ENCODE data around the gene KCNIP4.
"Not testable (repeated sequence)": the region's sequence is repeated elsewhere in the genome, so short reads cannot be mapped to it uniquely, and the experiment has no call there.

Gene KCNIP4

DNA sequence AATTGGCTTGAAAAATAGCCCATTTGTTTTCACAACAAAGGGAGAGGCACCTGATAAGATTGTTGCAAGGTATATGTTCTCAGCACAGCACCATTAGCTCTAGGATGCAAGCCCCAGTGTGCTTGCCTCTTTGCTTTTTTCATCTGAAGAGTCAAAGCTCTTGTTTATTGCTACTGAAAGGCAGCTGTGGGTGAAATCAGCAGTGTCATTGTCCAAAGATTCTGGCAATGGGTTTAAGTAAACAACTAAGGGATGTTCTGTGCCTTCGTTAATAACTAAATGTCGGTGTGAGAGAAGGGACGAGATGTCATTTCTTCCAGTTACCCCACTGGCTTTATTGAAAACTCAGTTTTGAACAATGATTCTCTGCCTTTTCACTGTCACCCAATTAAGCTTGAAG is 567.7 kb downstream of the KCNIP4 start:
- in situ Hi-C loops (cut with MboI; ENCODE audit: low sequenced_read_pairs): no loop called here

DNA sequence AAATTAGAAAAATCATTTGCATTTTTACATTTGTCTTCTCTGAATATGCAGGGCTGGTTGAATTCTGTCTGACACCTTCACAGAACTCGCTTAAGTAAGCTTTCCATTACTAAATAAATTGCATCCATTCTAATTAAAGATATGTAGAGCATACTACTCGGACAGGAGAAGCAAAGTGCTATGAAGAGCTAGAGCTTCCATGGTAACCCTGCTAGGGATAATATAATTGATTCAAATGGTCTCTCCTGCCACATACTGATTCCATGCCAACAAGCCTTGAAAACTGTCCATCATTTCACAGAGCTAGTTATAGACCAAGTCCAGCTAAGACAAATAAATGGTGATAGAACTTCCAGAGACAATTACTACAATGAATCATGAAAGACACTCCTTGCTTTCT is 571.5 kb downstream of the KCNIP4 start:
- in situ Hi-C loops (cut with MboI; ENCODE audit: low sequenced_read_pairs): no loop called here

DNA sequence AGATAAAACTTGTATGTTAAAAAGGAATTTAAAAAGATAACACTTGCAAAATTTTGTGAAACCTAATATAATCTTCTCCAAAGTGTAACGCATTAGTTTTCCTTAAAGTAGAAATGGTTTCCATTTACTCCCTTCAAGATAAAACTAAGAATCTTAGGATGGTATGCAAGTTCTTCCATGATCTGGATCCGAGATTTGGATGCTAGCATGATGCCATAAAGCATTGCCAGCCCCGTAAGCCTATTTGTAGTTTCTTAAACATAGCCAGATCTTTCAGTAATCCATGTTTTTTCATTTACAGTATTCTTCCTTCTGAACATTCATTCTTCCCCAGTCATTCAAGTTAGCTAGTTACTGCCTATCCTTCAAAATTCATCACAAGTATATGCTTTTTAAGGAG is 572.4 kb downstream of the KCNIP4 start:
- in situ Hi-C loops (cut with MboI; ENCODE audit: low sequenced_read_pairs): no loop called here

DNA sequence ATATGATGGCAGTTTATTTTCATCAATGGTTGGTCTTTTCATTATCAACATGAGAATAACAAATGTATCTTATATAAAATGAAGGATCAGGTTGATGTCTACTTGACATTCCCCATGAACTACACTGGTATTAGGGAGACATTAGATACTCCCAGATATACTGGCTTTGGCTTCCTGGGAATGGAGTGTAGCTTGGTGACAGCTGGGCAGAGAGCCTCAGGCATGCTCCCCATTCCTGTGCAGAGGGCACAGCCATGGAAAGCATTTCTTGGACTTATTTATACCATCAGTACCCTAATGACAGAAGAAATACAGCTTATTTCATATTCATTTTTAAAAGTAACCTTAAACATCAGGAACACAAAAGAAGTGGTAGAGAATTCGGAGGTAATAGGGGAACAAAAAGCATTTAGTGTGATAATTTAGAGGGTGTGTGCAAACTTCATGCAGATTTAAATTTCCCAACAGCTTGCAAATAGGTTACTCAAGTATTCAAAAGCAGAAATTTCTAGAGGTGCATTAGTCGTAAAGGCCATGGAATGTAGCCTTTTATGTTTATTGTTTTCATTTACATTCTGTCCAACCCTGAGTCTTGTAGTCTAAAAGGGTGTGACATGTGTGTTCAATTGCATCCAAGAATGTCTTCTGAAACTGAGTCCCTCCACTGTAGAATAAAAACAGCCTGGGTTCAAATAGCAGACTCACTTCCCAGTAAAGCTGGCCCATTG is 573.8 kb downstream of the KCNIP4 start:
- in situ Hi-C loops (cut with MboI; ENCODE audit: low sequenced_read_pairs): no loop called here

DNA sequence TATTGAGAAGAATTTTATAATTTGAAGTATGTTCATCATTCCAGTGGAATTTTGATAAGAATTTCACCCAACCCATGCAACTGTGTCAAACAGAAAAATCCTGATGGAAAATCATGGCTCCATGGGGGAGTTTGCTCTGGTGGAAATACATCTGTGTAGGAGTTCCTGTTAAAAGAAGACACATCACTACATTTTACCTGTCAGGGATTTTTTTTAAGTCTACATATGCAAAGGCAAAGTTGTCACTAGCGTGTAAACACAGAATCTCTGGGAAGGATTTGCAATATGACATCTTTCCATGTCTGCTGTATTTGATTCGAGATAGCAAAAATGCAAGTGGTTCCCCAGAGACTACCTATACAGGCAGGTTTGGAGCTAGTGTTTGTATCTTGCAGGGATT is 581.0 kb downstream of the KCNIP4 start:
- in situ Hi-C loops (cut with MboI; ENCODE audit: low sequenced_read_pairs): no loop called here

DNA sequence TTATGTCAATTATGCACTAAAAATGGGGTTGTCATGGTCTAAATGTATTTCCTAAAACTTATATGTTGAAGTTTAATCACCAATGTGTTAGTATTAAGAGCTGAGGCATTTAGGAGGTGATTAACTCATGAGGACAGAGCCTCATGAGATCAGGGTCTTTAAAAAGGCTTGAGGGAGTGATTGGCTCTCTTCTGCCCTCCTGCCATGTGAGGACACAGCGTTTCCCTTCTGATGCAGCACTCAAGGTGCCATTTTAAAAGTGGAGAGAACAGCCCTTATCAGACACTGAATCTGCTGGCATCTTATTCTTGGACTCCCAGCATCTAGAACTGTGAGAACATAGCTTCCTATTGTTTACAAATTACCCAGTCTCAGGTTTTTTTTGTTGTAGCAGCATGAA is 581.7 kb downstream of the KCNIP4 start:
- in situ Hi-C loops (cut with MboI; ENCODE audit: low sequenced_read_pairs): no loop called here

DNA sequence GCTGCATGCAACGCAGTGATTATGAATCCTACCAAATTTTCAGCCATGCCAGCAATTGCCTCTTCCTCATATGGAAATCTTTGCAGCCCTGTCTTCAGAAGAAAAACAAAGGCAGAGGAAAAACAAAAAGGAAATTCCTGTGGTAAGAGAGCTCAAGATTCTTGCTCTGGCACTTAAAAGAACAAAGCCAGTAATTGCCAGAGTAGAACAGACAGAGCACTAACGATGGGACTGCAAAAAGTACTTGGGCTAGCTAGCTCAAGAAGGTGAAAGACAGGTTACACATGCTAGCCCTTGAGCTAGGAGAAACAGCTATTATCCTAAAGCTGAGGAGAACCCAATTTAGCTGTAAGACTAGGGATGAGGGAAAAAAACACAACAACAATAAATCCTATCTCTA is 582.3 kb downstream of the KCNIP4 start:
- in situ Hi-C loops (cut with MboI; ENCODE audit: low sequenced_read_pairs): no loop called here

DNA sequence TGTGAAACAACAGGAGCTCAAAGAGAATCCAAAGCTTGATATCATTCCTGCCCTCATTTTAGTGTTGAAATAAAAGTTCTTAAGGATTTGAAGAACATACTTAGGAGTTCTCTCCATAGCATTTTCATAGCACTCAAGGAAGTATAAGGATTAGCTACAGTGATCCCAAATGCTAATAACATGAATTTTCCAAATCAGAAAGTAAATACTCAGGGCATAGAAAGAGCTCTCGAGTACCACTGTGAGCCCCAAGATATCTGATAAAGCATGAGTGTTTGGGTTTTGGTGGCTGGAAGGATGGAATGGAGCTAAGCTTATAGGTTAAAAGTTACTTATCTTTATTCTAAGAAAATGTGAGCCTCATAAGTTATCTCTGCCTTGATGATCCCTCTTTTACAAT is 584.9 kb downstream of the KCNIP4 start:
- in situ Hi-C loops (cut with MboI; ENCODE audit: low sequenced_read_pairs): no loop called here

DNA sequence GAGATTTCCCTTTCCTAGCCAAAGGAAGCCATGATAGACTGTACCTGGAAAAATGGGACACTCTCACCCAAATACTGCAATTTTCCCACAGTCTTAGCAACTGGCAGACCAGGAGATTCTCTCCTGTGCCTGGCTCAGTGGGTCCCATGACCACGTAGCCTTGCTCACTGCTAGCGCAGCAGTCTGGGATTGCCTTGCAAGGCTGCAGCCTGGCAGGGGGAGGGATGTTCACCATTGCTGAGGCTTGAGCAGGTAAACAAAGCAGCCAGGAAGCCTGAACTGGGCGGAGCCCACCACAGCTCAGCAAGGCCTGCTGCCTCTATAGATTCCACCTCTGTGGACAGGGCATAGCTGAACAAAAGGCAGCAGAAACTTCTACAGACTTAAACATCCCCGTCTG is 596.2 kb downstream of the KCNIP4 start:
- in situ Hi-C loops (cut with MboI; ENCODE audit: low sequenced_read_pairs): not testable (repeated sequence)

DNA sequence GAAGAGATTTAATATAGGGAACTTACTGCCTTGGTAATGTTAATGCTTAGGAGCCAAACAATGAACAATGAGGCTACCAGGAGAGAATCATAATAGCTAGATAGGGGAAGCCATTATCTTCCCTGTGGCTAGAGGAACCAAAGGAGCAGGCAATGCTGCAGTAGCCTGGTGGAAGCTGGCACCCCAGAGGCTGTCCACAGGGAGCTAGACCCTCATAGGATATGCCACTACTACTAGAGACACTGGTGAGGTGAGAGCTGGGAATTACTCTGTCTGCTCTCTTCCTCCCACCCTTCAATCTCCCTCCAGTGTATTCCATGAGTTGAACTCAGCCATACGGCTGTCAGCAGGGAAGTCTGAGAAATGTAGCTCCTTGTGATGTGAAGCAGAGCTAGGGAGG is 601.4 kb downstream of the KCNIP4 start:
- in situ Hi-C loops (cut with MboI; ENCODE audit: low sequenced_read_pairs): no loop called here

DNA sequence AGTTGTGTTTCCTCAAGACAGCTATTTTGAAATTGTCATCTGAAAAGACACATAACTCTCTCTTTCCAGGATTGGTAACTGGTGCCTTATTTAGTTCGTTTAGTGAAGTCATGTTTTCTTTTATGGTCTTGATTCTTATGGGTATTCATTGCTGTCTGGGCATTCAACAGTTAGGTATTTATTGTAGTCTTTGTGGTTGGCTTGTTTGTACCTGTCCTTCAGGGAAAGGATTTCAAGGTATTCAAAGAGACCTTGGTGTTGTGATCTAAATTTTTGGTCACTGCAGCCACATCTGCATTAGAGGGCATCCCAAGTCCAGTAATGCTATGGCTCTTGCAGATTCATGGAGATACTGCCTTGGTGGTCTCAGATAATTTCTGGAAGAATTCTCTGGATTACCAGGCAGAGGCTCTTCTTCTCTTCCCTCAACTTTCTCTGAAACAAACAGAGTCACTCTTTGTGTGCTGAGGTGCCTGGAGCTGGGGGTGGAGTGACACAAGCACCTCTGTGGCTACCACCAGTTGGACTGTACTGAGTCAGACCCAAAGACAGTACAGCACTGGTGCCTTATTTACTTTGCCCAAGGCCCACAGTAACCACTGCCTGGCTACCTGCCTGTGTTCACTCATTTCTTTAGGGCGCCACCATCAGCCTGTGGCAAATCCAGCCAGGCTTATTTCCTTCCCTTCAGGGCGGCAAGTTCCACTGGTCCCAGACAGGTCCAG is 620.4 kb downstream of the KCNIP4 start:
- in situ Hi-C loops (cut with MboI; ENCODE audit: low sequenced_read_pairs): no loop called here

DNA sequence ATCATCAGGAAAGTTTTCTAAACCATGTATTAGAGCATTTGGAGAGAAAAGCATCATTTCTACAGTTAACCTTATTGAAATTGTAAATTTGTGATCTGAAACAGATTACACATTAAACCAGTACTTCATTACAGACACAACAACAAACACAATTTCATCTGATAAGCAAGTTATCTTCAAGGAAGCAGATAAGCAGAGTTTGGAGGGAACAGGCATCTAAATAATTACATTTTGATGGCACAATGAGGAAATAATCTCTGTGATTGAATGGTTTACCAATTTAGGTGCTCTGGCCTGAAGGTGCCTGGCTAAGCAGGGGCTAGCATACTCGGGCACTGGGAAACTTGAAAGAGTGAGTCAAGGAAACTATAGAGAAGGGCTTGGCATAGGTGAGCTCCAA is 628.5 kb downstream of the KCNIP4 start:
- in situ Hi-C loops (cut with MboI; ENCODE audit: low sequenced_read_pairs): no loop called here

DNA sequence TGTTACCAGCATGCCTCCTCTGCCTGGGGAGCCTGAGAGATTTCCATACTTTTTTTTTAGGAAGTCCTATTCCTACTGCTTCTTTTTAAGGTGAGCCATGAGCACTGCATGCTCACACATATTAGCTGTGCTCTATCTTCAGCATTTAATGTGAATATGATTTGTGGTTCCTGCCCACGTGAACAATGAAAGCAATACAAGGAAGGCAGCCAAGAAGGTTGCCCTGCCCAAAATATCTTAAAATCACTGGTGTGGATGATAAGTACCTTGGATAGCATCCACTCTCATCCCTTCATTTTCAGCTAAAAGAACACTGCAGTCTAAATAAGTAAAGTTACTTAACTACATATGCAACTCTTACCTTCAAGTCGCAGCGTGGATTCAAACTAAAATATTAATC is 640.9 kb downstream of the KCNIP4 start:
- in situ Hi-C loops (cut with MboI; ENCODE audit: low sequenced_read_pairs): no loop called here

DNA sequence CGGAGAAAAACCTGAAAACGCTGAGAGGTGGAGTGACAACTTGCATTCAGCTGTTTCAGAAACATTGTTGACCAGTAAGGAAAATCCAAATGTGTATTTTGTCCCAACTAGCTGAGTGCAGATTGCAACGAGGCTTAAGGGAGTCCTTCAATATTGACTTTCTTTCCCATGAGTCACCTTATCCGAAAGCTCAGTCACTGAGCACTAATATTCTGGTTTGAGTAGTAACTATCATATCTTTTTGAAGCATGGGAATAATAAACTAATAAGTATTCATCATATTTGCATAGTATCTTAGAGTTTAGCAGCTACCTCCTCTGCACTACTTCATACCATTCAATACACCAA is 644.1 kb downstream of the KCNIP4 start:
- in situ Hi-C loops (cut with MboI; ENCODE audit: low sequenced_read_pairs): no loop called here

DNA sequence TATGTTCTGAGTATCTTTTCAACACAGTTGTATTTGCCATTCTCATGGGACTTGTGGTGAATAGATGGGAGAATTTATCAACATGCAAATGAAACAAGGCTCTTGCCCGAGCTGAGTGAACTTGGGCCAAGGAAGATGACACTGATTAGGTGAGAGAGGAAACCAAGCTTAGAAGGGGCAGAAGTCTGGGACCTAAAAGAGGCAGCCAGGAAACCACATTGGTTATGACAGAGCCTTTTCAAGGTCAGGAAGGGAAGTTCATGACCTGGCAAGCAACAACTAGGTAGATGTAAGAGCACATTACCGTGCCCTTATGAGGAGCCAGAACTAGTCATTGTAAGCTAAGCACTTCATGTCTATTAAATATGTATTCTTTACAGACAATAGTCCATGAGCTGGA is 658.0 kb downstream of the KCNIP4 start:
- in situ Hi-C loops (cut with MboI; ENCODE audit: low sequenced_read_pairs): no loop called here

DNA sequence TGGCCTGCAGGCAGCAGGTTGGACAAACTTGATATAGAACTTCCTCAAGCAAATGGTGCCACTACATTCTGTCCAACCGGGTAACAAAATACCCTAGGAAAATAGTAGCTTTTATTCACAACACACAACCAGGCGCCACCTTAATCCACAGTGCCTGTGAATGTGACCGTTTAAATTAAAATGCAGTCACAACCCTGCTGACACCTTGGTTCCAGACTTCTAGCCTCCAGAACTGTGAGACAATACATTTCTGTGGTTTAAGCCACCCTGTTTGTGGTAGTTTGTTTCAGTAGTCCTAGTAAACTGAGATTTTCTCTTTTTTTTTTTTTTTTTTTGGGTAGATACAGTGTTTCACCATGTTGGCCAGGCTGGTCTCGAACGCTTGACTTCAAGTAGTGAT is 672.5 kb downstream of the KCNIP4 start:
- in situ Hi-C loops (cut with MboI; ENCODE audit: low sequenced_read_pairs): no loop called here

DNA sequence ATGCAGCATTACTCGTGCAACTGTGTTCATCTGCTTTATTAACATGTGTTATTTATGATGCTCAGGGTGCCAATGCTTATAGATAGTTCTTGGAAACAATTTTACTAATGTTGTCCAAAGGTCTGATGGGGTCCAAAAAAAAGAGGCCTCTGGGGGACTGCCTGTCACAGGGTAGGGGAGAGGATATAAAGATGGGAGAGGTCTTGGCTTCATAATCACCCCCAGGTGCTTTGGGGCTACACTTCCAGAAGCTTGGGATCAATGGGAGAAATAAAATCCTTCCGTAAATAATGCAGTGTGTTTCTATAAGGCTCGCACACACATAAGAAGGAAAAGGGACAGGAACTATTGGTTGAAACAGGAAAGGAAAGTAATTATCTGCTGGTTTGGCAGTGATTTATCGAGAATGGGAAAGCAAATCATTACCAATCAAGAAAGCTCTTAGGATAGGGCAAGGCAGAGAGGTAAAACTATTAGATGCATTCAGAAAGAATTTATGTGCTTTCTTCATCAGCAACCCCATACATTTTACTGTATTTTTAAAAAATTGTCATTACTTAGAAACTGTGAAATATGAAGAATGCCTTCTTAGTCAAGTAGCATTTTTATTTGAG is 677.0 kb downstream of the KCNIP4 start:
- in situ Hi-C loops (cut with MboI; ENCODE audit: low sequenced_read_pairs): no loop called here

DNA sequence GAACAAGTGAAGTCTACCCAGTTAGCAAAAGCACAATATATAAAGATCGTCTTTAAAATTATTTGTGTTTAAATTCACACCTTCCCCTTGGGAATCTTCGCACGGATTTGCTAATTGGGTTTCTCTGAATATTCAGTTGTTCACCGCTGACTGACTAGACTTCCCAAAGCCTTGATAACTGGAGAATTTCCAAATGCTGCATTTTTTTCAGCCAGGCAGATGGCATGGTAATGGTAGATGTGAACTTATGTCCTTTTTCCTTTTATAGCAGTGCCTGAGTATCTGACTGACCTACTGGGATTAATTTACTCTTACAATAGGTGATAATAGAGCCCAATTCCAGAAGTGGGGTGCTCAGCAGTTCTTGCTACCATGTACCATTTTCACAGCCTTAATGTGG is 700.2 kb downstream of the KCNIP4 start:
- in situ Hi-C loops (cut with MboI; ENCODE audit: low sequenced_read_pairs): no loop called here

DNA sequence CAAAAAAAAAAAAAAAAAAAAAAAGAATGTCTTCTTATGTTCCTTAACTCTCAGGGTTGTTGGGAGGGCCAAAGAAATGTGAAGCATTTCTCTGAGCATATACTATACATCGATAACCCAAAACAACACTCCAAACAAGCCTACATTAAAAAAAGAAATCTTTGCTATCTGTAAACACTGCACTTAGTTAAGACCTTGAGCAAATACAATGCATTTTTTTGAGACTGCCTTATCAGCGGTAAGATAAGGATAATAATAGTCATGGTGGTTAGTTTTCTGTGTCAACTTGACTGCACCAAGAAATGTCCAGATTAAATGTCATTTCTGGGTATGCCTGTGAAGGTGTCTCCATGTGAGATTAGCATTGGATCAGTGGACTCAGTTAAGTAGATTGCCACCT is 706.4 kb downstream of the KCNIP4 start:
- in situ Hi-C loops (cut with MboI; ENCODE audit: low sequenced_read_pairs): no loop called here

DNA sequence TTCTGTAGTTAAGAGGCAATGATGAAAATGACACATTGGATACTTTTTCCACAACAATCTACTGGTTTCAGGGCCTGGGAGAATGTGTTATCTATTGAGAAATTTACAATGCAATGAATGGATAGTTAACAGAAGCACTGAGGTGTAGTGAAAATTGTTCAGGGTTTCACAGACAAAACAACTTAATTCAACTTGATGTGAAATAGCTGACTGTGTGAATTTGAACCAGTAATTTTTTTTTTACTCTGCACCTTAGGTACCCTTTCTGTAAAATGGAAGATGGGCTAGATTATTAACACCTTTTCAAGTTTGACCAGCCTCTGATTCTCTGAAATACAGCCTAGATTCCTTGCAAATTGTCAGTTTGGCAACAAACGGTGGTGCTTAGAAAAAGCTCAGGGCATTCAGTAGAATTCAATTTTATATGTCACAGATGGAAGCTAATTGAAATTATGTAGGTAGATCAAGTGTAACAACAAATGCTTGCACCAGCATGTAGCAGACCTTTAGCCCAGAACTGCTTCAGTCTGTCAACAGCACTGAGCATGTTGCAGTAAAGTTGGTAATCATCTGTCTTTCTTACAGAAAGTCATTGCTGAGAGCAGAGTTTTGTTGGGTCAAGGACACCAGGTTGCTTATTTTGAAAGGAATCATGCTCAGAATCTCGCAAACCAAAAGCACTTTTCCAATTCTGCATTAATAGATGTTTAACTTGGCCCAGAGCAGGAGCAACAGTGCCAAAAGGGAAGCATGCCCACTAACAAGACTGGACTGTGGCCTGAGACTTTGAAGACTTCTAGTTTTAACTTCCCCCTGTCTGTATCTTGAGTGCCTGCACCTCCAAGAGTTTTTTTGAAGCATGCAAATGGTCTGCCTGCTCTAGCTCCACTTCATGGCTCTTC is 721.7 kb downstream of the KCNIP4 start:
- in situ Hi-C loops (cut with MboI; ENCODE audit: low sequenced_read_pairs): no loop called here

DNA sequence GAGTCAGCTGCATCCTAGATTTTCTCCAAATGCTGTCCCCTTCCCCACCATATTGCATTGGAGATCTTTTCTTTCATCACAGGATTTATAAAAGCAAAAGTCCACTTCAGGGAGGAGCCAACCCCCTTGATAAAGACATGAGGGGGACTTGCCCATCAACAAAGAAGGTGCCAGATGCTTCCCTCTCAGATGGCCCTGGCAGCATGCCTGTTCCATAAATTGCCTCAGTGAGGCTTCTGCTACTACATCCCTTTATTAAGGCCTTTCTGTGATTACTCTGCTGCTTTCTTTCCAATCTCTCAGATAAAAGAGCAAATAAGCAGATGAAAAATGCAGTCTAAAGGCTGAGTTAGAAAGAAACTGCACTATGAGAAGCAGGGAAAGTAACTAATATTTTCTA is 736.7 kb downstream of the KCNIP4 start:
- in situ Hi-C loops (cut with MboI; ENCODE audit: low sequenced_read_pairs): no loop called here
